ENCODE measurements around the gene NCAPG2. TPM values are rescaled to one million over a fixed set of nuclear protein-coding genes. Genes with fewer than 3 reads are reported as not detected.

NCAPG2 gene
- total and polyA plus RNA-seq, 10 of the 15 experiments (the other 5 are each of a cell fraction or from before 2014, with no cell fraction given), result 11.2 to 78.2 (median 49.2) TPM

- ChIA-PET CTCF (no interaction called here), POLR2A (no interaction called here), SMC1A (ENCODE audit: uncharacterized antibody, unreplicated experiment) (no interaction called here), RAD21 (ENCODE audit: unreplicated experiment) (no interaction called here)
- no peak for ATAC-seq
- in situ Hi-C loops (cut with MboI), result no loop called here
- H4K20me1 ChIP-seq (ENCODE audit: control insufficient read depth, insufficient read depth), result no peaks in the 10 kb centered on the region
- H3K4me1 ChIP-seq (ENCODE audit: control insufficient read depth, insufficient read depth, low read length), result no peaks in the 10 kb centered on the region
- H3K27ac ChIP-seq (ENCODE audit: control insufficient read depth, insufficient read depth), result no peak overlapping the region
- FAIRE-seq, result no peak
- H3K36me3 ChIP-seq (ENCODE audit: control insufficient read depth in 2 of 2, insufficient read depth in 2 of 2, low read length in 1 of 2), result peaks cover 1 to 6% of the 10 kb centered on the region in 2 experiments; a peak in 3 of 4 replicates
- WGBS (ENCODE audit: insufficient coverage, insufficient replicate concordance, low lambda C conversion rate, missing lambda C conversion rate), result 97% methylated on average over 10 of the region's 10 CpGs
- H2AFZ ChIP-seq (ENCODE audit: control insufficient read depth, low read depth, low read length), result no peak overlapping the region
- H3K27me3 ChIP-seq (replicated peaks in 1 of 2; ENCODE audit: control insufficient read depth in 2 of 2, insufficient read depth in 2 of 2, low read length in 1 of 2), result no peaks in the 10 kb centered on the region
- intact Hi-C loops (cut with micrococcal nuclease; ENCODE audit: unreplicated experiment), result no loop called here
- TF ChIP-seq POU2F2 (IDR thresholded peaks at IDR 0.05; ENCODE audit: borderline replicate concordance, low read depth, low read length) (no peak), ZNF24 (IDR thresholded peaks at IDR 0.05) (no peak), RFX5 (IDR thresholded peaks at IDR 0.05; ENCODE audit: low read depth, low read length) (no peak), NR2F1 (conservative IDR thresholded peaks at IDR 0.05) (no peak), CREB1 (IDR thresholded peaks at IDR 0.05; ENCODE audit: low read depth) (no peak), RELA (IDR thresholded peaks at IDR 0.05; ENCODE audit: borderline replicate concordance, partially characterized antibody) (no peak), CREM (IDR thresholded peaks at IDR 0.05; ENCODE audit: low read depth) (no peak), SMAD1 (IDR thresholded peaks at IDR 0.05; ENCODE audit: low read depth, partially characterized antibody) (no peak), HDGF (IDR thresholded peaks at IDR 0.05) (no peak), TCF3 (IDR thresholded peaks at IDR 0.05; ENCODE audit: borderline replicate concordance, insufficient read depth, low read depth, low read length) (no peak), HCFC1 (IDR thresholded peaks at IDR 0.05; ENCODE audit: low read length) (no peak), TAF1 (IDR thresholded peaks at IDR 0.05; ENCODE audit: borderline replicate concordance, low read depth, low read length) (no peak), IKZF1 (conservative IDR thresholded peaks at IDR 0.05) (no peak), MYC (IDR thresholded peaks at IDR 0.05; ENCODE audit: insufficient read depth, insufficient read length, insufficient replicate concordance, low read length, severe bottlenecking) (no peak), EZH2 (IDR thresholded peaks at IDR 0.05; ENCODE audit: borderline replicate concordance, control insufficient read depth, low read depth, low read length) (no peak), IKZF2 (IDR thresholded peaks at IDR 0.05) (no peak), BHLHE40 (IDR thresholded peaks at IDR 0.05; ENCODE audit: borderline replicate concordance in 1 of 2, low read depth in 2 of 2, low read length in 1 of 2) (no peak), MYB (IDR thresholded peaks at IDR 0.05; ENCODE audit: borderline replicate concordance, low read depth, low read length) (no peak)
- no peak overlapping the region for H3K4me3 ChIP-seq
- H3K9ac ChIP-seq (ENCODE audit: control insufficient read depth, insufficient read depth, low read length), result no peak overlapping the region
- H3K79me2 ChIP-seq (ENCODE audit: control insufficient read depth, insufficient read depth, low read length), result no peaks in the 10 kb centered on the region
- no TSS peak for BruUV-seq (replicated peaks)
- DNase-seq (ENCODE audit: low read depth, low spot score), result no peak
- H3K4me2 ChIP-seq (ENCODE audit: control insufficient read depth, insufficient read depth), result no peak overlapping the region
- no peaks in the 10 kb centered on the region for H3K9me3 ChIP-seq (replicated peaks; ENCODE audit: control insufficient read depth, insufficient read depth, low read length)
Observed at GRCh38 chr7:158747408-158747807, 42.8 kb upstream of the NCAPG2 start.
